HL-60/S4 treated with retinoic acid at 250 ng/mL for 4 days and 3 days (cell line): ENCODE results near the gene APOO.

ENCODE experiments used
- in situ Hi-C: fragments of 300-500 bp; cut with MboI; formaldehyde crosslinking; loops from 2 replicates; pipeline ENCODE4 v1.7.0; 2022; ENCODE audit warnings: low sequenced_read_pairs

APOO gene

GRCh38 chrX:23820235-23820782, 87.4 kb downstream of the APOO start:
- in situ Hi-C loops, result no loop called here

GRCh38 chrX:23819385-23820234, 88.1 kb downstream of the APOO start:
- in situ Hi-C loops, result no loop called here

GRCh38 chrX:23817979-23818336, 89.8 kb downstream of the APOO start:
- in situ Hi-C loops, result no loop called here

- in situ Hi-C loops, result no loop called here
These were observed 91.6 kb downstream of the APOO start for GRCh38 chrX:23816179-23816578.

- in situ Hi-C loops, result no loop called here
These were observed 92.4 kb downstream of the APOO start for GRCh38 chrX:23815376-23815775.

- in situ Hi-C loops, result no loop called here
These were observed 93.9 kb downstream of the APOO start for GRCh38 chrX:23813808-23814207.

- in situ Hi-C loops, result no loop called here
These were observed 96.1 kb downstream of the APOO start for GRCh38 chrX:23811656-23812055.

GRCh38 chrX:23811108-23811651, 96.6 kb downstream of the APOO start:
- in situ Hi-C loops, result no loop called here

GRCh38 chrX:23810279-23810678, 97.5 kb downstream of the APOO start:
- in situ Hi-C loops, result no loop called here

- in situ Hi-C loops, result no loop called here
These were observed 102.3 kb downstream of the APOO start for GRCh38 chrX:23805389-23805788.

- in situ Hi-C loops, result no loop called here
These were observed 103.2 kb downstream of the APOO start for GRCh38 chrX:23804578-23804977.

- in situ Hi-C loops, result no loop called here
These were observed 103.8 kb downstream of the APOO start for GRCh38 chrX:23803931-23804381.

- in situ Hi-C loops, result no loop called here
These were observed 105.3 kb downstream of the APOO start for GRCh38 chrX:23802431-23802830.

GRCh38 chrX:23799469-23800065, 108.2 kb downstream of the APOO start:
- in situ Hi-C loops, result no loop called here

GRCh38 chrX:23797371-23798128, 110.2 kb downstream of the APOO start:
- in situ Hi-C loops, result no loop called here

GRCh38 chrX:23795221-23795620, 112.5 kb downstream of the APOO start:
- in situ Hi-C loops, result no loop called here

- in situ Hi-C loops, result no loop called here
These were observed 114.7 kb downstream of the APOO start for GRCh38 chrX:23792861-23793553.

- in situ Hi-C loops, result no loop called here
These were observed 117.6 kb downstream of the APOO start for GRCh38 chrX:23790155-23790497.

GRCh38 chrX:23789386-23790154, 118.2 kb downstream of the APOO start:
- in situ Hi-C loops, result no loop called here

GRCh38 chrX:23788946-23789345, 118.8 kb downstream of the APOO start:
- in situ Hi-C loops, result no loop called here
